ENCODE data around the gene DPH6. TPM values are rescaled to one million over a fixed set of nuclear protein-coding genes. Genes with fewer than 3 reads are reported as not detected.
"Not testable (repeated sequence)": the region's sequence is repeated elsewhere in the genome, so short reads cannot be mapped to it uniquely, and the experiment has no call there.

The DPH6 gene
- polyA plus RNA-seq, 1 experiment: 11.8 TPM

DNA sequence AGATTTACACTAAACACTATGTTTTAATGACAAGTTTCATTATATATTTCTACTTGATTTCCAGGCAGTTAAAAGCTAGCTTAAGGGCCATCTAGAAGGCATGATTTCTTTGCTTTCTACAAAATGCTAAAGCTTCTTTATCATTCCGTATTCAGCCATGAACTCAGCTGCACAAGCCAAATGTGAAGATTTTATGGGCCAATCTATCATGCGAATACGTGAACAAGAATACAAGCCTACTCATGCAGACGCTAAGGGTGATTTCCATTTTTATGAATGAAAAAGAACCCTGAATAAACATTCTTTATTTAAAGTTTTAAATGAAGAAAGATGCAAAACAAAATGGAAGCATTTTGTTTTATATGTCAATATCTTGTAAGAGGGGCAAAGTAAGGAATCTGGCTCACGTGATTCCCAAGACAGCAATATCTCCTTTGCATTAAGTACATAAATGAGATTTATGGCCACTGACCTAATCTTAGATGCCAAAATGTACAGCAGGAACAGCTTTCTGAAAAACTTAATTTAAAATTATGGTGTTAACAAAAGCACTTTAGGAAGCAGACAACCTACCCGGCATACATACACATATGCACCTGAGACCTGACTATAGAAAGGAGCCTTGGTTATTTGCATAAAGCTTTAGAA is 215.8 kb downstream of the DPH6 start:
- CTCF ChIA-PET: no interaction called here

DNA sequence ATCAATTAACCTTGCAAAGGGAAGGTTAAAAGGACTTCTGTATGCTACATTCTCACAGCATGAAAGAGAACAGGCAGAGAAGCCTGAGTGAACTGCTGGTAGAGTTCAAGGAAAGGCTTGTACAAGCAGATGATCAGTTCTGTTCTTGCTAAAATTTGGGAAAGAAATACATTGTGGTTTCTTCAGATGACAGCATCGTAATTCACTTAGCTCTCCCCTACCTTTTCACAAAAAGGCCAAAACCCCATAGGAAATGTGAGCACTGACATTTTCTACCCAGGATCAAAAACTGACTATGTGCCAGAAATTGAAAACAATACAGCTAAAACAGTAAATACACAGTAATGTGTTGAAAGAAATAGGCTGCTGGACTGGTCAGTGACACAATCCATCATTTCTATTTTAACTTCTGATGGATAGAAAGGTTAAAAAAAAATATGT is 216.4 kb downstream of the DPH6 start:
- Histone ChIP-seq H3K27ac (ENCODE audit: low read depth, low read length) (no peak overlapping the region), H3K4me3 (ENCODE audit: low read depth, low read length) (no peak overlapping the region), H3K27me3 (ENCODE audit: control insufficient read depth, insufficient read depth, low read length) (no peaks in the 10 kb centered on the region), H3K9me3 (ENCODE audit: control insufficient read depth, insufficient read depth, low read length) (no peaks in the 10 kb centered on the region)
- CTCF ChIA-PET: no interaction called here
- POLR2A ChIA-PET: no interaction called here
- no peak for DNase-seq (ENCODE audit: low read depth, low spot score)
- TF ChIP-seq, protein P1, sequence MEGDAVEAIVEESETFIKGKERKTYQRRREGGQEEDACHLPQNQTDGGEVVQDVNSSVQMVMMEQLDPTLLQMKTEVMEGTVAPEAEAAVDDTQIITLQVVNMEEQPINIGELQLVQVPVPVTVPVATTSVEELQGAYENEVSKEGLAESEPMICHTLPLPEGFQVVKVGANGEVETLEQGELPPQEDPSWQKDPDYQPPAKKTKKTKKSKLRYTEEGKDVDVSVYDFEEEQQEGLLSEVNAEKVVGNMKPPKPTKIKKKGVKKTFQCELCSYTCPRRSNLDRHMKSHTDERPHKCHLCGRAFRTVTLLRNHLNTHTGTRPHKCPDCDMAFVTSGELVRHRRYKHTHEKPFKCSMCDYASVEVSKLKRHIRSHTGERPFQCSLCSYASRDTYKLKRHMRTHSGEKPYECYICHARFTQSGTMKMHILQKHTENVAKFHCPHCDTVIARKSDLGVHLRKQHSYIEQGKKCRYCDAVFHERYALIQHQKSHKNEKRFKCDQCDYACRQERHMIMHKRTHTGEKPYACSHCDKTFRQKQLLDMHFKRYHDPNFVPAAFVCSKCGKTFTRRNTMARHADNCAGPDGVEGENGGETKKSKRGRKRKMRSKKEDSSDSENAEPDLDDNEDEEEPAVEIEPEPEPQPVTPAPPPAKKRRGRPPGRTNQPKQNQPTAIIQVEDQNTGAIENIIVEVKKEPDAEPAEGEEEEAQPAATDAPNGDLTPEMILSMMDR (IDR thresholded peaks at IDR 0.05; ENCODE audit: low read depth, low read length): no peak

More for the DNA sequence above, 215.8 kb downstream of the DPH6 start:
- no peak for DNase-seq (ENCODE audit: low read depth, low spot score)
- Histone ChIP-seq H3K4me3 (ENCODE audit: low read depth, low read length) (no peak overlapping the region), H3K27ac (ENCODE audit: low read depth, low read length) (no peak overlapping the region), H3K9me3 (ENCODE audit: control insufficient read depth, insufficient read depth, low read length) (no peaks in the 10 kb centered on the region), H3K27me3 (ENCODE audit: control insufficient read depth, insufficient read depth, low read length) (no peaks in the 10 kb centered on the region)
- POLR2A ChIA-PET: no interaction called here
- TF ChIP-seq, protein P1 (IDR thresholded peaks at IDR 0.05; ENCODE audit: low read depth, low read length): no peak

DNA sequence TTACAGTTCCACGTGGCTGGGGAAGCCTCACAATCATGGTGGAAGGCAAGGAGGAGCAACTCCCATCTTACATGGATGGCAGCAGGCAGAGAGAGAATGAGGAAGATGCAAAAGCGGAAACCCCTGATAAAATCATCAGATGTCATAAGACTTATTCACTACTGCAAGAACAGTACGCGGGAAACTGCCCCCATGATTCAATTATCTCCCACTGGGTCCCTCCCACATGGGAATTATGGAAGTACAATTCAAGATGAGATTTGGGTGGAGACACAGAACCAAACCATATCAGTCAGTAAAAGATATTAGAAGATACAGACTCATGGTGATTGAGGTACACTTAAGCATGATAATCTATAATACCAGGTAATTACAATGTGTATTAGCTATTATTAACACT is 217.1 kb downstream of the DPH6 start:
- H3K9me3 ChIP-seq (ENCODE audit: control insufficient read depth, insufficient read depth, low read length); POLR2A ChIA-PET; DNase-seq (ENCODE audit: low read depth, low spot score); H3K4me3 ChIP-seq (ENCODE audit: low read depth, low read length); H3K27me3 ChIP-seq (ENCODE audit: control insufficient read depth, insufficient read depth, low read length); CTCF ChIA-PET; H3K27ac ChIP-seq (ENCODE audit: low read depth, low read length): not testable (repeated sequence)

DNA sequence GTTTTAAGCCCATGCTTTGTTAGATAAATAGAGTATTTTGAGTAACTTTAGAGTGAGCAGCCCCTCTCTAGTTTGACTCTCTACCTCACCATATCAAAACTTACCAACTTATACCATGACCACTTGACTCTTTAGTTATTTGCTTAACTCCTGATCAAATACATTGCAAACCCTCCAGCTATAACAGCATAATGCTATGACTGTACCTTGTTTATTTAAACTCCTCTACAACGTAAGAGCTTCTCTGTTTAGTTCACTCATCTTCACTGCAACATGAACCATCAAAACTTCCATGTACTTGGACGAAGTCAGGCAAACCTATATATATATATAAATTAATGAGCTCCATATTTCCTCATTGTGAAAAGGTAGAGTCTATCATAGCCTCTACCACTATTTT is 218.2 kb downstream of the DPH6 start:
- Histone ChIP-seq H3K27ac (ENCODE audit: low read depth, low read length) (no peak overlapping the region), H3K27me3 (ENCODE audit: control insufficient read depth, insufficient read depth, low read length) (no peaks in the 10 kb centered on the region), H3K4me3 (ENCODE audit: low read depth, low read length) (no peak overlapping the region), H3K9me3 (ENCODE audit: control insufficient read depth, insufficient read depth, low read length) (no peaks in the 10 kb centered on the region)
- TF ChIP-seq, protein P1 (IDR thresholded peaks at IDR 0.05; ENCODE audit: low read depth, low read length): no peak
- CTCF ChIA-PET: no interaction called here
- POLR2A ChIA-PET: interaction anchor here (0.7 kb wide), 1 partner anchor 203 kb away, joined by 3 read pairs; no protein-coding TSS in a partner anchor
- peak; percentile 3 for DNase-seq (ENCODE audit: low read depth, low spot score)

DNA sequence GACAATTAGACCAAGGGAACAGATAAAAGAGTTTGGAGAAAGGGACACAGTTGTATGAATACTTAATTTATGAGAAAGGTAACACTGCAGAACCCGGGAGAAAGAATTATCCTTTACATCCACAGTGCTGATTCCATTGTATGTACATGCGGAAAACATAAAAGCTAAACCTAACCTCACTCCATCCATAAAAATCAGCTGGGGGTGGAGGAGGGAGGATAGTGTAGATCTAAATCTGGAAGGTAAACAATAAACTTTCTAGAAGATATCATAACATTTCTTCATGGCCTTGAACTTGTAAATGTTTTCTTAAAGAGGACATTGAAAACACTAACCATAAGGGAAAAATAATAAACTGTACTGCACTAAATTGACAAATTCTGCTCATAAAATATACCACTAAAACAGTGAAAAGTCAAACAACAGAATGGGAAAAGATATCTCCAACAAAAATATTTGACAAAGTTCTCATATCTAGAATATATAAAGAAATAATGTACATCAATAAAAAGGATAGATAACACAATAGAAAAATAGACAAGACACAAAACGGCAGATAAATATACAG is 220.5 kb downstream of the DPH6 start:
- Histone ChIP-seq H3K27ac (ENCODE audit: low read depth, low read length) (no peak overlapping the region), H3K9me3 (ENCODE audit: control insufficient read depth, insufficient read depth, low read length) (no peaks in the 10 kb centered on the region), H3K4me3 (ENCODE audit: low read depth, low read length) (no peak overlapping the region), H3K27me3 (ENCODE audit: control insufficient read depth, insufficient read depth, low read length) (no peaks in the 10 kb centered on the region)
- no peak for DNase-seq (ENCODE audit: low read depth, low spot score)
- ChIA-PET CTCF (interaction anchor here (0.7 to 1.6 kb wide), 2 partner anchors 36 to 120 kb away, joined by 3 read pairs; no protein-coding TSS in a partner anchor), POLR2A (interaction anchor here (0.5 kb wide), 1 partner anchor 114 kb away, joined by 3 read pairs; no protein-coding TSS in a partner anchor)
- TF ChIP-seq, protein P1 (IDR thresholded peaks at IDR 0.05; ENCODE audit: low read depth, low read length): no peak

Data from AG04450 (cell line).